HG03097 (cell line): ENCODE data around the gene CCDC188.

Source experiments
- ATAC-seq: cut with Tn5 transposase; IDR thresholded peaks from one replicate; pipeline ENCODE4 v1.9.1; 2021; ENCODE audit not compliant: unreplicated experiment, low FRiP score

The CCDC188 gene

GRCh38 chr22:20109411-20110358 lies 41.2 kb downstream of the CCDC188 start:
- ATAC-seq = no peak

GRCh38 chr22:20108757-20109230 lies 42.1 kb downstream of the CCDC188 start:
- no peak for ATAC-seq

- ATAC-seq = no peak
These were observed 42.7 kb downstream of the CCDC188 start for GRCh38 chr22:20107951-20108756.

- ATAC-seq = no peak
These were observed 43.4 kb downstream of the CCDC188 start for GRCh38 chr22:20107471-20107901.

GRCh38 chr22:20106849-20107237 lies 44.0 kb downstream of the CCDC188 start:
- no peak for ATAC-seq

GRCh38 chr22:20106205-20106848 lies 44.5 kb downstream of the CCDC188 start:
- ATAC-seq = no peak

GRCh38 chr22:20105456-20106204 lies 45.2 kb downstream of the CCDC188 start:
- no peak for ATAC-seq

GRCh38 chr22:20102203-20102780 lies 48.6 kb downstream of the CCDC188 start:
- no peak for ATAC-seq

- ATAC-seq = no peak
These were observed 49.2 kb downstream of the CCDC188 start for GRCh38 chr22:20101638-20102037.

GRCh38 chr22:20099099-20099711 lies 51.6 kb downstream of the CCDC188 start:
- ATAC-seq = no peak
